PFSK-1 (cell line): ENCODE measurements around the gene ZFAND6.

Source experiments
- FOXP2 ChIP-seq: optimal IDR thresholded peaks from 2 replicates; pipeline ENCODE3; 2011; ENCODE audit warnings: borderline replicate concordance, control low read depth, inconsistent platforms; ENCODE audit not compliant: insufficient read depth; ENCODE audit errors: extremely low read length, extremely low read depth
- POLR2AphosphoS5 ChIP-seq: IDR thresholded peaks from 2 replicates; pipeline ENCODE4 v1.6.1; 2012; ENCODE audit warnings: low read depth, mild to moderate bottlenecking, control low read depth, low read length, moderate library complexity
- SIN3A ChIP-seq: IDR thresholded peaks from 2 replicates; pipeline ENCODE4 v1.6.1; 2012; ENCODE audit warnings: mild to moderate bottlenecking, low read length, moderate library complexity, borderline replicate concordance; ENCODE audit not compliant: insufficient read depth
- TAF1 ChIP-seq: IDR thresholded peaks from 2 replicates; pipeline ENCODE4 v1.6.1; 2012; ENCODE audit warnings: low read length, control low read depth, borderline replicate concordance; ENCODE audit not compliant: insufficient read depth
- TF ChIP-seq, protein P1 (sequence below), 2 experiments: IDR thresholded peaks; 2 replicates each; pipeline versions ENCODE4 v1.6.1 to v1.8.0; 2011 to 2012; ENCODE audit warnings: low read depth in 2 of 2, low read length in 2 of 2, control low read depth in 1 of 2, inconsistent platforms in 1 of 2, mild to moderate bottlenecking in 1 of 2, moderate library complexity in 1 of 2; ENCODE audit not compliant: insufficient read depth in 1 of 2

DNA sequence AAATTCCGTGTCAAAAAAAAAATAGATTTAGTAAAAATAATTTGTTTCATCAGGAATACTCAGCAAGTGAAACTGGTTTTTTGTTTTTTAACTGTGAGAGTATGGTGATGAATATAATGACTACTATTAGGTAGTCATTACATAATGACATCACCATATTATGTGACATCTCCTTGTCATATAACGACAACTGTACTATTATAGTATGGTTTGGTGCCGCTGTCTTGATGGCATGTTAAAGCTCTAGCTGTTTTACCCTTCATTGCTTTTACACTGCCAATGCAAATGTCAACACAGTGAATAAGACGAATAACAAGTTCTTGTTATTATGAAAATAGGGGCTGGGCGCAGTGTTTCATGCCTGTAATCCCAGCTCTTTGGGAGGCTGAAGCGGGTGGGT is 47.7 kb downstream of the ZFAND6 start:
- TF ChIP-seq POLR2AphosphoS5 = no peak
- TF ChIP-seq, protein P1, sequence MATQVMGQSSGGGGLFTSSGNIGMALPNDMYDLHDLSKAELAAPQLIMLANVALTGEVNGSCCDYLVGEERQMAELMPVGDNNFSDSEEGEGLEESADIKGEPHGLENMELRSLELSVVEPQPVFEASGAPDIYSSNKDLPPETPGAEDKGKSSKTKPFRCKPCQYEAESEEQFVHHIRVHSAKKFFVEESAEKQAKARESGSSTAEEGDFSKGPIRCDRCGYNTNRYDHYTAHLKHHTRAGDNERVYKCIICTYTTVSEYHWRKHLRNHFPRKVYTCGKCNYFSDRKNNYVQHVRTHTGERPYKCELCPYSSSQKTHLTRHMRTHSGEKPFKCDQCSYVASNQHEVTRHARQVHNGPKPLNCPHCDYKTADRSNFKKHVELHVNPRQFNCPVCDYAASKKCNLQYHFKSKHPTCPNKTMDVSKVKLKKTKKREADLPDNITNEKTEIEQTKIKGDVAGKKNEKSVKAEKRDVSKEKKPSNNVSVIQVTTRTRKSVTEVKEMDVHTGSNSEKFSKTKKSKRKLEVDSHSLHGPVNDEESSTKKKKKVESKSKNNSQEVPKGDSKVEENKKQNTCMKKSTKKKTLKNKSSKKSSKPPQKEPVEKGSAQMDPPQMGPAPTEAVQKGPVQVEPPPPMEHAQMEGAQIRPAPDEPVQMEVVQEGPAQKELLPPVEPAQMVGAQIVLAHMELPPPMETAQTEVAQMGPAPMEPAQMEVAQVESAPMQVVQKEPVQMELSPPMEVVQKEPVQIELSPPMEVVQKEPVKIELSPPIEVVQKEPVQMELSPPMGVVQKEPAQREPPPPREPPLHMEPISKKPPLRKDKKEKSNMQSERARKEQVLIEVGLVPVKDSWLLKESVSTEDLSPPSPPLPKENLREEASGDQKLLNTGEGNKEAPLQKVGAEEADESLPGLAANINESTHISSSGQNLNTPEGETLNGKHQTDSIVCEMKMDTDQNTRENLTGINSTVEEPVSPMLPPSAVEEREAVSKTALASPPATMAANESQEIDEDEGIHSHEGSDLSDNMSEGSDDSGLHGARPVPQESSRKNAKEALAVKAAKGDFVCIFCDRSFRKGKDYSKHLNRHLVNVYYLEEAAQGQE (IDR thresholded peaks at IDR 0.05; ENCODE audit: insufficient read depth in 1 of 2, low read depth in 2 of 2, low read length in 2 of 2) = no peak
- no peak for TF ChIP-seq SIN3A
- TF ChIP-seq FOXP2 = no peak
- no peak for TF ChIP-seq TAF1
